GM19397 (cell line): ENCODE measurements around the gene FBXW4.
"Not testable (repeated sequence)": the region's sequence is repeated elsewhere in the genome, so short reads cannot be mapped to it uniquely, and the experiment has no call there.

Source experiments
- ATAC-seq: cut with Tn5 transposase; IDR thresholded peaks from one replicate; pipeline ENCODE4 v1.9.1; 2021; ENCODE audit warnings: mild to moderate bottlenecking, moderate library complexity; ENCODE audit not compliant: unreplicated experiment

The FBXW4 gene

DNA sequence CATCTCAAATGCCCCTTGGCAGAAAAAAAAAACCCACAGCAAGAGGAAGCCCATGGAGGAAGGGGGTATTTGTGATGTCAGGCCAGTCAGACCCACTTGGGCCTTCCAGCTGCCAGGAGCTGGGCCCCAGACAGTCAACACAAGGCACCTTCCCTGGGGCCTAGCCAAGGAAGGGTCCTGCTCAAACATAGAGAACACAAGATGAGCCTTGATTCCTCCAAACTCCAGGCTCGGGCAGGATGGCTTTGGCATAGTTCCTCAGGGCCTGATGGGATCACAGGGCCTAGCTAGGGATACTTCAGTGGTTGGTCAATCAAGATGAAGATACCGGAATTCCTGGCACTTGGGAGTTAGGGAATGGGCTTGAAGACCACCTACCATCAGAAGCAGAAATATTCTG, 76.1 kb downstream of the FBXW4 start:
- ATAC-seq = no peak

DNA sequence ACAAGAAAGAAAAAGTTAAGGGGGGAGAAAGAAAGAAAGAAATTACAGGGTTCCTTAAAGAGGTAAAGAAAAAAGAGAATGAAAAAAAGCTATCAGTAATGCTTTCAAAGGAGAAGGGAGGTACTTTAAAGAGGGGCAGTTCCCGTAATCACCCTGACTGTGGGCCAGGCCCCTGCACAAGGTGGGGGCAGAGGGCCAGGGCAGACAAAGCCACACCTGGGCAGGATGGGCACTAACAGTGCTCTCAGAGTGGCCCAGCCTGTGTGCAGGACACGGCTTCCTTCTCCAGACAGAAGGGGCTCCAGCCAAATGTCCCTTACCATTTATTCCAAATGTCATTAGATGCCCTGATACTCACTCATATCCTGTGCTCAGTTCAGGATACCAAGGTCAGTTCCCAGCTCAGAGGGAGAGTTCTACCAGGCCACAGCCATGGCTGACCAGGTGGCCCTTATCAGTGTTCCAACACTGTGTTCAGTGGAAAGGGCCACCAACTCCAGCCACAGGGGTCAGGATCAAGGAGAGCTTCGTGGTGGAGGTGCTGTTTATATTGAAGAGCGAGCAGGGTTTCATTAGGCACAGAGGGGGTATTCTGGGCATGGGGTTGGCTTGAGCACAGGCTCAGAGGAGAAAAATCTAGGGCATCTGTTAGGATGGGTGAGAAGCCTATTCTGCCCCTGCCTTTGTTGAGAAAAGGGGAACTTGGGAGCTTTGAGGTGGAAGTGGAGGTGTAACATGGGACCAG, 77.0 kb downstream of the FBXW4 start:
- no peak for ATAC-seq

DNA sequence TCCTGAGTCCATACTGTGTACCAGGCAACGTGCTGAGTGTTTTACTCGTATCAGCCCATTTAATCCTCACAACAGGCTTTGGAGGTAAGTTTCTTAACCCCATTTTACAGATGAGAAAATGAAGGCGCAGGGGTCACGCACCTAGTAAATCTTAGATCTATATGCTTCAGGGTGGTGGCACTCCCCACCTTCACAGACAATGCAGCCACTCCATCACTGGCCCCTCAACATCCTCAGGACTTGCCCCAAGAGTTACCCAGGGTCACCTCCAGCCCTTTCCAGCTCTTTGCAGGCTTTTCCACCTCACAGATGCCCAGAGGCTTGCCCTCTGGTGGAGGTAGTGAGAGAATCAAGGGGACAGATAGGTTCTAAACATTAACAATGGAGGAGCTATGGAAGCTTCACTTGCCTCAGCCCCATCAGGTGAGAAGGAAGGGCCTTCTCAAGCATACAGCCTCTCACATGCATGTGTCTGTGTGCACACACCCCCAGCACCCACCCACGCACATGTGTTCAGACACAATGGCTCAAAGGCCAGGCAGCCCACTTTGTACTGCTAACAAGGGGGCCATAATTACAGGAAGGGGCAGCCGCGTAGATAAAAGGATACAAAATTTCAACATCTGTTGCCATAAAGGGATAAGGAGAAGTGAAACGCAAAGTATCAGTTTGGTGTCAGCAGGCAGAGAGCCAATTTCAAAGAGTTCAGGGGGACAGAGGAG, 77.7 kb downstream of the FBXW4 start:
- ATAC-seq = no peak

- no peak for ATAC-seq
These were observed 78.4 kb downstream of the FBXW4 start for GRCh38 chr10:101616415-101617101.

DNA sequence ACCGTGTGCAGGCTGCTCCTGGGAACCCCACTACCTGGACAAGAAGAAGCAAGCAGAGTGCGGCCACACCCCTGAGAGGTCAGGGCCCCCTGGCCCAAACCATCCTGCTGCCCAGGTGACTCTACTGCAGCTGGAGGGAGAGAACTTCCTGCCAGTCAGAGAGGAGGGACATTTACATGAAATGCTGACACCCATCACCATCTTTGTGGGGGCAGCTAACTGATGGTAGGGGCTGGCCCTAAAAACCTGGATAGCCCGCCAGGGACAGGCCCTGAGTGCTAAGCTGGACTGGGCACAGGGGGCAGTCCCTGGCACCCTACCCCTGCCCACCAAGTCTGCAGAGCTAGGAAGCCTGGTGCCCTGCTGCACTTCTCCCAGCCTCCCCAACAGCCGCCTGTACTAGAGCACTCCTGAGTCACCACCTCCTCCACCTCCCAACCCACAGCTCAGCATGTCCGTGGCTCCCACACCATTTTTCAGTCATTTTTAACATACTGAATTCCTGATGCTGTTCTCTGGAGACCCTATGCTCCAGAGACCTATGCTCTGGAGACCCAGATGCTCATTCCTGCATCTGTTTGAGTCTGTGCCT, 79.3 kb downstream of the FBXW4 start:
- ATAC-seq = no peak

DNA sequence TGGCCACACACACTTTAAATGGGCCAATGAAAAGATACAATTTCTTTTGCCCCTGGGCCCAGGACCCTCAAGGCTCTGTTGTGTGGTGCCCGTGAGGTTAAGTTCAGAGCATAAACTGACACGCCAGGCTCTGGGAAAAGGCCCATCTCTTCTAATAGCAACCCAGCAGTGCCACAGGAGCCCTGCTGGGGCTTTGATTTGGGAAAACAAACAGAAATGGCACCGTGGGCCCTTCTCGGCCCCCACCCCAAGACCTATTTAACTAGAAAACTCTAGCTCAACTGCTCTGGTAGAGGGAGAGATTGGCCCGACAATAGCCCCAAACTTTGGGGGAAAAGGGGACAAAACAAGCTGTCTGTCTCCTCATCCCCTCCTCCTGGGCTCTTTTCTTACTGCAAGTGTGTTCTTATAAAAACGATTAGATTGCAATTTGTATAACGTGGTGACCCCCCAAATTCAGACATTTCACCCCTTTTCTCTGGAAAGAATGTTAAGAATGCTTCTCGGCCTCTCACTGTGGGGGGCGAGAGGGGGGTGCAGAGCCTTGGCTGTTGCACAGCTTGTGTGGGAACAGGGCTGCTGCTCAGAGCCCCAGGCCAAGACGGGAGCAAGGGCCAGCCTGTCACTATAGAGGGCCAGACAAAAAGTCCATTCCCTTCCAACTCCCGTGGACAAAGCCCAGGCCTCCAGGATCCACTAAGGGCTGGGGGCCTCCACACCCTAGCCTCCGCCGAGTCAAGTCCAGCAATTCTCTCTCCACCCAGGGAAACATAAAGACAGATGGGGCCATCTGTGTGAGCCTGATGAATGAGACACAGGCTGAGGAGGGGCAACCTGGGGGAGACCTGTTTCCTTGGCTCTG, 80.1 kb downstream of the FBXW4 start:
- ATAC-seq = no peak

DNA sequence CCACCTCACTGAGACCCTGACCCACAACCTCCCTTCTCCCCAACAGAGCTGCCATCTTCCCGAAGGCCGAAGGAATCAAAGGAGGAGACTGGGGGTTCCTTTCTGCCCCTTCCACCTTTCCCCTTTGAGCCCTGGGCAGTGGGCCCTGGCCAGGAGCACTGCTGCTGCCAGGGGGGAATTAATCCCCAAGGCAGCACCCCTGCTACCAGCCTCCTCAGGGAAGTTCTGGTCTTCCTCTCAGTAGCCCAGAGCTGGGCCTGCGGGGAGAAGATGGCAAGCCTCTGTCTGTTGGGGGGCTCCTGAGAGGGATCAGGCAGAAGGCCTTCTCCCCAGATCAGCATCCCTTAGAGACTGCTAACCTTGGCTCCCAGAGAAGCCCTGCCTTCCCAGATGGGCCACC, 81.3 kb downstream of the FBXW4 start:
- ATAC-seq = no peak

GRCh38 chr10:101612872-101613271, 82.1 kb downstream of the FBXW4 start:
- no peak for ATAC-seq

DNA sequence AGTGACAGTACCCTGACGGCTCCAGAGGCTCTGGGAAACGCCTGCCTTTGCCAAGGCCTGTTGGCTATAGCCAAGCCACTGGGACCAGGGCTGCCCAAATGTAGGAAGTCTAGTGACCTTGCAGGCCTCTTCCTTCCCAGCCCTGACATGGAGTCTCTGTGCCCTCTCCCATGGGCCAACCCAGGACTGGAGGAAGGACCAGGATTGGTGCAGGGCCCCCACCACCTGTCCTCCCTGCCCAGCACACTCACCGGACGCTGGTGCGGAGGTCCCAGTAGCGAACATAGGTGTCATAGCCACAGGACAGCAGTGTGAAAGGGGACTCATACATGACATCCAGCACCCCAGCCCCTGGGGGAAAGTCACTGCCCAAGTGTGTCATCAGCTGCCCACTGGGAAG, 82.9 kb downstream of the FBXW4 start:
- ATAC-seq = no peak

DNA sequence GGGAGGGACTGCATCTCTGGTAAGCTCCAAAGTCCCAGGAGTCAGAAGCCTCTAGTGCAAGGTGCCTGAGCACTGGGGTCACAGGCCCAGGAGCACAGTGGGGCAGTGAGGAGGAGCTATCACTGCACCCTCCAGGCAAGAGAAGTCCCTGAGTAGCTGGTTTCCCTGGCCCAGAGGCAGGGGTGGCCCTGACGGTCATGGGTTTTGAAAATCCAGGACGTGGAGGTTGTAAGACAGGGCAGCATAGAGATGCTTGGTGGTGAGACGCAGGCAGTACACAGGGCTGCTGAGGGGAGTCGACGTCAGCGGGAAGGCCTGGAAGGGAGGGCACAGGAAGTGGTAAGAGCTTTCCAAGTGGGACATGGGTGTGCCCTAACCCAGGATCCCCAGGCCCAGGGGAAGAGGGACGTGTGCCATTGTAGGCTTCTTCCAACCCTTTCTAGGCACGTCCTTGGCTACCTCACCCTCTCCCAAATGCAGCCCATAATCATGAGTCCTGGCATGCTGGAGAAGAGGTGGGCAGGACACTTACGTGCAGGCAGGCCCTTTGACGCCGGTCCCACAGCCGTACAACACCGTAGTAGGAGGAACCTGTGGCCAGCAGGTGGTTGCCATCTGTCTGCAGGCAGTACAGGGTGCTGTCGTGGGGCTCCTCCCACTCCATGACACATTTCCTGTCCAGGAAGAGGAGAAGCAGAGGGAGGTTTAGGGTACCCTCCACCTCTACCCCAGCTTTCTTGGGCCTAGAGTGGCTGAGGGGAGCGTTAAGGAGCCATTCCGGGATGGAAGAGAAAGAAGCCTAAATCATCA, 83.7 kb downstream of the FBXW4 start:
- ATAC-seq = no peak

DNA sequence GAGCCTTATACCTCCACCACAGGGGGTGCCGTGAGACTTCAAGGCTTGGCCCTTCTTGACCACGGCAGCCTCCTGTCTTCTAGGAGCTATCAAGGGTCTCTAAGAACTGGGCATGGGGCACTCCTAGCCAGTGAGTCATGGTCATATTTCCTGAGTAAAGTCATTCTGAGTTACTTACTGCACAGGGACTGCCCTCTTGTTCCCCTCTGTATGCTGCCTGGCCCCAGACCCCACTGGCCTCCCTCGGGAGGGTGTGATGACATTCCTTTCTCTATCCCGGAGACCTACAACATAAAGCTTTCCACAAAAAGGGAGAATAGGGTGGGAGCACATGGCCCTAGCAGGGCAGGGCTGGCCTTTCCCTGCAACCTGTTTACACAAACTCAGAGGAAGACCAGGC, 85.5 kb downstream of the FBXW4 start:
- ATAC-seq = no peak

DNA sequence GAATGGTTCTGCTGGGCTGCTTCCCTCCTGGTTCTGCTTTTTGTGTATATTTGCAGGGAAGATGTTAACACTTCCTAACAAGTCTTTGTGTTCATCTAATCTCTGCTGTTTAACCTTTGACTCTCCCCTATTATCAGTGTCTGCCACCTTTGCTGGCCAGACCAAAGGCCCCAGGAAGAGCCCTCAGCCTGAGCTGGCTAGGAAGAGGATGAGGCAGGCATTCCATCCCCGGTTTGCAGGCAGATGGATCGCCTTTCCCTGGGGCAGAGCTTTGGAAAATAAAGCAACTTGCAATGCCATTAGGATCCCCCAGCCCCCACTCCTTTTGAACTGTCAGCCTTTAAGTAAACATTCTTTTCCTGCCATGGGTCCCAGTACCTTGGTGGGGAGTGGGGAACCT, 87.8 kb downstream of the FBXW4 start:
- no peak for ATAC-seq

- no peak for ATAC-seq
These were observed 92.1 kb downstream of the FBXW4 start for GRCh38 chr10:101602761-101603398.

- ATAC-seq = no peak
These were observed 93.4 kb downstream of the FBXW4 start for GRCh38 chr10:101601541-101601940.

GRCh38 chr10:101597091-101597900, 97.7 kb downstream of the FBXW4 start:
- ATAC-seq = no peak

DNA sequence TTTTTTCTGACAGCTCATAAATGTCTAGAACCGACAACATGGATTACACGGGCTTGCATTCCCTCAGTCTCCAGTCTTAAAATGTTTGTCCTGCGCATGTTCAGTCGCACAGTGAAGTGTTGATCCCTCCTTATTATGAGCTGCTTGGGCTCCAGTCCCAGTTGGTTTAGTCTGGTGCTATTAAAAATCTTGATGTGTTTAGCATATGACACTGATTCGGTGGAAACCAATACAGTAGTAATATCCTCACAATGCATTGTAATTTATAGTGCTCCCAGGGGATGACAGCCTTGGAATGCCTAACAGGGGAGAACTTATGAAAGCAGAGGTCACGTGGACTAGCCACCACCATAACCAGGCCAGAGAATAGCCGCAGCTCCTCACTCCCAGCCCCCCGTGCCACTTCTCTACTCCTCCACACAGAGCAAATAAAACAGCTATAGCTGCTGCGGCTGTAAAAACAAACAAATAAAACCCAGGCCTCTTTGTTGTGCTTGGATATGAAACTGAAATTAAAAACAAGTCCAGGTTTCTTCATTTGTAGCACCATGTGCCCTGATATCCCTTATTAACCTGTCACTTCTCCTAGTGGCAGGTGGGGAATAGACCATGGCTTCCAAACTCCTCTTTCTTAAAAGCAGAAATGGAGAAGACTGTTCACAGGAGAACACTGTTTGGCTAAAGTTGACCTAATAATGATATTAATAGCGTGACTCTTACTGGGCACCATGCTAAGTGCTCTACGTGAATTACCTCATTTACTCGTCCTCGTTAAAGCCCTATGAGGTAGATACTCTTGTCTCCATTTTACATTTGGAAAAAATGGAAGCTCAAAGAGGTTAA, 99.2 kb downstream of the FBXW4 start:
- no peak for ATAC-seq

DNA sequence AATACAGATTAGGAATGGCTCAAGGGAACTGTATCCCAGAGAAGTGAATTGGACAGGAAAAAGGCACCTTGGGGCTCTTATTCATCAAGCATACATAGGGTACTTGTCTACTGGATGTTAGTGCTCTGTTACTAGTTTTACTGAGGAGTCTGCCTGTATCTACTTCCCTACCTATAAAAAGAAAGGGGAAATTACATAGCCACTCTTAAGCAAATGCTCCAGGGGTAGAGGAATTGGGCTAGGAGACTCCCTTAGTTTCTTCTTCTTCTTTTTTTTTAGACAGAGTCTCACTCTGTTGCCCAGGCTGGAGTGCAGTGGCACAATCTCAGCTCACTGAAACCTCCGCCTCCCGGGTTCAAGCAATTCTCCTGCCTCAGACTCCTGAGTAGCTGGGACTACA, 101.6 kb downstream of the FBXW4 start:
- not testable (repeated sequence) for ATAC-seq

GRCh38 chr10:101588879-101589278, 106.1 kb downstream of the FBXW4 start:
- ATAC-seq = no peak
